Ovary (tissue), 3 donors: ENCODE data around the gene SKP2.
"Not testable (repeated sequence)": the region's sequence is repeated elsewhere in the genome, so short reads cannot be mapped to it uniquely, and the experiment has no call there.

Experiments used
- EP300 ChIP-seq: sonication (generic); formaldehyde crosslinking; IDR thresholded peaks from one replicate; pipeline ENCODE4 v1.6.1; 2017; ENCODE audit warnings: antibody characterized with exemption
- POLR2A ChIP-seq: fragments of 450-650 bp; IDR thresholded peaks from one replicate; pipeline ENCODE4 v1.6.1; 2017; ENCODE audit warnings: antibody characterized with exemption, mild to moderate bottlenecking, moderate library complexity
- TF ChIP-seq, protein P1 (sequence below), 3 donors: fragments of 450-650 bp in 2 of 3; fragments of 200-600 bp in 1 of 3; IDR thresholded peaks; one replicate each; pipeline versions ENCODE4 v1.5.1 to v1.8.0; 2016 to 2022; ENCODE audit warnings: antibody characterized with exemption in 3 of 3, mild to moderate bottlenecking in 1 of 3
- donor health status: DM: no; HTN: no; CAD: no.

DNA sequence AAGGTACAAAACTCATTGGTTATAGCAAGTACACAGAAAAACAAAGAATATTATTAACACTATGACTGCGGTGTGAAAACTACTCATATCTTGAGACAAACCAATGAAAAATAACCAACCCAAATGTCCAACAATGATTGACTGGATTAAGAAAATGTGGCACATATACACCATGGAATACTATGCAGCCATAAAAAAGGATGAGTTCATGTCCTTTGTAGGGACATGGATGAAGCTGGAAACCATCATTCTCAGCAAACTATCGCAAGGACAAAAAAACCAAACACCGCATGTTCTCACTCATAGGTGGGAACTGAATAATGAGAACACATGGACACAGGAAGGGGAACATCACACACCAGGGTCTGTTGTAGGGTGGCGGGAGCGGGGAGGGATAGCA is 22.2 kb upstream of the SKP2 start:
- TF ChIP-seq, protein P1, sequence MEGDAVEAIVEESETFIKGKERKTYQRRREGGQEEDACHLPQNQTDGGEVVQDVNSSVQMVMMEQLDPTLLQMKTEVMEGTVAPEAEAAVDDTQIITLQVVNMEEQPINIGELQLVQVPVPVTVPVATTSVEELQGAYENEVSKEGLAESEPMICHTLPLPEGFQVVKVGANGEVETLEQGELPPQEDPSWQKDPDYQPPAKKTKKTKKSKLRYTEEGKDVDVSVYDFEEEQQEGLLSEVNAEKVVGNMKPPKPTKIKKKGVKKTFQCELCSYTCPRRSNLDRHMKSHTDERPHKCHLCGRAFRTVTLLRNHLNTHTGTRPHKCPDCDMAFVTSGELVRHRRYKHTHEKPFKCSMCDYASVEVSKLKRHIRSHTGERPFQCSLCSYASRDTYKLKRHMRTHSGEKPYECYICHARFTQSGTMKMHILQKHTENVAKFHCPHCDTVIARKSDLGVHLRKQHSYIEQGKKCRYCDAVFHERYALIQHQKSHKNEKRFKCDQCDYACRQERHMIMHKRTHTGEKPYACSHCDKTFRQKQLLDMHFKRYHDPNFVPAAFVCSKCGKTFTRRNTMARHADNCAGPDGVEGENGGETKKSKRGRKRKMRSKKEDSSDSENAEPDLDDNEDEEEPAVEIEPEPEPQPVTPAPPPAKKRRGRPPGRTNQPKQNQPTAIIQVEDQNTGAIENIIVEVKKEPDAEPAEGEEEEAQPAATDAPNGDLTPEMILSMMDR (IDR thresholded peaks at IDR 0.05), result not testable (repeated sequence)
- not testable (repeated sequence) for TF ChIP-seq POLR2A, EP300
